WTC11 (cell line): Measurements from ENCODE around the gene DOK4.

Experiments
- ARID4B ChIP-seq: sonication (generic); formaldehyde crosslinking; IDR thresholded peaks from 2 replicates; pipeline ENCODE4 v1.8.0; 2023; ENCODE audit warnings: missing genetic modification reagents, mild to moderate bottlenecking, borderline replicate concordance
- ATF3 ChIP-seq: sonication (generic); formaldehyde crosslinking; conservative IDR thresholded peaks from 2 replicates; pipeline ENCODE4 v1.8.1; 2022; ENCODE audit warnings: mild to moderate bottlenecking, missing genetic modification reagents
- CTCF ChIP-seq: fragments of 200-600 bp; IDR thresholded peaks from 2 replicates; pipeline ENCODE4 v1.8.0; 2022; ENCODE audit warnings: antibody characterized with exemption
- GTF2I ChIP-seq: fragments of 250-450 bp; sonication (Bioruptor Pico); conservative IDR thresholded peaks from 2 replicates; pipeline ENCODE4 v1.4.0; 2021; ENCODE audit warnings: mild to moderate bottlenecking
- MLX ChIP-seq: sonication (generic); formaldehyde crosslinking; IDR thresholded peaks from 2 replicates; pipeline ENCODE4 v1.8.1; 2023; ENCODE audit warnings: mild to moderate bottlenecking, missing genetic modification reagents, moderate library complexity
- SMAD3 ChIP-seq: sonication (generic); formaldehyde crosslinking; IDR thresholded peaks from 2 replicates; pipeline ENCODE4 v1.8.0; 2022; ENCODE audit warnings: missing genetic modification reagents, mild to moderate bottlenecking, borderline replicate concordance
- TCF7 ChIP-seq: sonication (generic); formaldehyde crosslinking; IDR thresholded peaks from 2 replicates; pipeline ENCODE4 v1.8.0; 2022; ENCODE audit warnings: mild to moderate bottlenecking, low read depth, missing genetic modification reagents, moderate library complexity
- TP53 ChIP-seq: sonication (generic); formaldehyde crosslinking; IDR thresholded peaks from 2 replicates; pipeline ENCODE4 v1.8.1; 2023; ENCODE audit warnings: mild to moderate bottlenecking, missing genetic modification reagents
- ZBTB43 ChIP-seq: sonication (generic); formaldehyde crosslinking; IDR thresholded peaks from 2 replicates; pipeline ENCODE4 v1.8.1; 2023; ENCODE audit warnings: mild to moderate bottlenecking, missing genetic modification reagents
- ZNF263 ChIP-seq: sonication (generic); formaldehyde crosslinking; IDR thresholded peaks from 2 replicates; pipeline ENCODE4 v1.8.1; 2022; ENCODE audit warnings: low read depth, mild to moderate bottlenecking, moderate library complexity, missing genetic modification reagents
- TF ChIP-seq, protein P1 (sequence below): sonication (generic); formaldehyde crosslinking; IDR thresholded peaks from 2 replicates; pipeline ENCODE4 v1.8.1; 2023; ENCODE audit warnings: mild to moderate bottlenecking, missing genetic modification reagents, moderate library complexity
- TF ChIP-seq, protein P2 (sequence below): sonication (generic); formaldehyde crosslinking; IDR thresholded peaks from 2 replicates; pipeline ENCODE4 v1.8.0; 2022; ENCODE audit warnings: mild to moderate bottlenecking, missing genetic modification reagents
- TF ChIP-seq, protein P3 (sequence below): sonication (generic); formaldehyde crosslinking; IDR thresholded peaks from 2 replicates; pipeline ENCODE4 v1.8.1; 2023; ENCODE audit warnings: mild to moderate bottlenecking, moderate library complexity, missing genetic modification reagents

GRCh38 chr16:57485091-57485915, 990 bp downstream of the DOK4 start:
- TF ChIP-seq CTCF (no peak), ATF3 (CRISPR knock-in tag) (no peak), MLX (CRISPR knock-in tag) (no peak), ZNF263 (CRISPR knock-in tag) (no peak), ZBTB43 (no peak), TP53 (CRISPR knock-in tag) (no peak), ARID4B (CRISPR knock-in tag) (no peak), SMAD3 (no peak), TCF7 (no peak), GTF2I (no peak)
- TF ChIP-seq, protein P1, sequence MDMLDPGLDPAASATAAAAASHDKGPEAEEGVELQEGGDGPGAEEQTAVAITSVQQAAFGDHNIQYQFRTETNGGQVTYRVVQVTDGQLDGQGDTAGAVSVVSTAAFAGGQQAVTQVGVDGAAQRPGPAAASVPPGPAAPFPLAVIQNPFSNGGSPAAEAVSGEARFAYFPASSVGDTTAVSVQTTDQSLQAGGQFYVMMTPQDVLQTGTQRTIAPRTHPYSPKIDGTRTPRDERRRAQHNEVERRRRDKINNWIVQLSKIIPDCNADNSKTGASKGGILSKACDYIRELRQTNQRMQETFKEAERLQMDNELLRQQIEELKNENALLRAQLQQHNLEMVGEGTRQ (CRISPR knock-in tag): no peak
- TF ChIP-seq, protein P2, sequence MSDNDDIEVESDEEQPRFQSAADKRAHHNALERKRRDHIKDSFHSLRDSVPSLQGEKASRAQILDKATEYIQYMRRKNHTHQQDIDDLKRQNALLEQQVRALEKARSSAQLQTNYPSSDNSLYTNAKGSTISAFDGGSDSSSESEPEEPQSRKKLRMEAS (CRISPR knock-in tag): no peak
- TF ChIP-seq, protein P3, sequence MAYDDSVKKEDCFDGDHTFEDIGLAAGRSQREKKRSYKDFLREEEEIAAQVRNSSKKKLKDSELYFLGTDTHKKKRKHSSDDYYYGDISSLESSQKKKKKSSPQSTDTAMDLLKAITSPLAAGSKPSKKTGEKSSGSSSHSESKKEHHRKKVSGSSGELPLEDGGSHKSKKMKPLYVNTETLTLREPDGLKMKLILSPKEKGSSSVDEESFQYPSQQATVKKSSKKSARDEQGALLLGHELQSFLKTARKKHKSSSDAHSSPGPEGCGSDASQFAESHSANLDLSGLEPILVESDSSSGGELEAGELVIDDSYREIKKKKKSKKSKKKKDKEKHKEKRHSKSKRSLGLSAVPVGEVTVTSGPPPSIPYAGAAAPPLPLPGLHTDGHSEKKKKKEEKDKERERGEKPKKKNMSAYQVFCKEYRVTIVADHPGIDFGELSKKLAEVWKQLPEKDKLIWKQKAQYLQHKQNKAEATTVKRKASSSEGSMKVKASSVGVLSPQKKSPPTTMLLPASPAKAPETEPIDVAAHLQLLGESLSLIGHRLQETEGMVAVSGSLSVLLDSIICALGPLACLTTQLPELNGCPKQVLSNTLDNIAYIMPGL (CRISPR knock-in tag): no peak
